ENCODE results near the gene ITGB2.

The ITGB2 gene

GRCh38 chr21:44920694-44921604 lies at the start of gene ITGB2:
Gene ITGB2, minus strand, starts transcription at chr21:44920899. Its CDS starts 10,117 bp downstream, at chr21:44910782.
- no peak for DNase-seq

GRCh38 chr21:44969931-44970755 lies 49.4 kb upstream of the ITGB2 start:
- DNase-seq: peak; percentile 80

GRCh38 chr21:44969066-44969670 lies 48.5 kb upstream of the ITGB2 start:
- DNase-seq: peak; percentile 57

- no peak for DNase-seq
These were observed 46.7 kb upstream of the ITGB2 start for GRCh38 chr21:44967082-44968047.

GRCh38 chr21:44966135-44967081 lies 45.7 kb upstream of the ITGB2 start:
- peak; percentile 42 for DNase-seq

GRCh38 chr21:44965251-44966022 lies 44.7 kb upstream of the ITGB2 start:
- DNase-seq: no peak

- DNase-seq: no peak
These were observed 43.7 kb upstream of the ITGB2 start for GRCh38 chr21:44964381-44964780.

GRCh38 chr21:44962403-44962966 lies 41.8 kb upstream of the ITGB2 start:
- peak; percentile 37 for DNase-seq

GRCh38 chr21:44960141-44961092 lies 39.7 kb upstream of the ITGB2 start:
- DNase-seq: no peak

- no peak for DNase-seq
These were observed 38.8 kb upstream of the ITGB2 start for GRCh38 chr21:44959376-44960091.

GRCh38 chr21:44958471-44959191 lies 37.9 kb upstream of the ITGB2 start:
- DNase-seq: peak; percentile 91

- DNase-seq: peak; percentile 33
These were observed 37.3 kb upstream of the ITGB2 start for GRCh38 chr21:44957901-44958451.

GRCh38 chr21:44957047-44957831 lies 36.5 kb upstream of the ITGB2 start:
- DNase-seq: no peak

- no peak for DNase-seq
These were observed 35.8 kb upstream of the ITGB2 start for GRCh38 chr21:44956356-44957046.

GRCh38 chr21:44955798-44956175 lies 35.1 kb upstream of the ITGB2 start:
- DNase-seq: no peak

Data from eye (tissue), 1 donor.